HG03521 (cell line): ENCODE results near the gene DLG2.
"Not testable (repeated sequence)": the region's sequence is repeated elsewhere in the genome, so short reads cannot be mapped to it uniquely, and the experiment has no call there.

Experiments used
- ATAC-seq: cut with Tn5 transposase; IDR thresholded peaks from one replicate; pipeline ENCODE4 v1.9.1; 2021; ENCODE audit warnings: mild to moderate bottlenecking, moderate library complexity; ENCODE audit not compliant: unreplicated experiment

DLG2 gene

GRCh38 chr11:84865791-84866535 is 761.2 kb downstream of the DLG2 start:
- no peak for ATAC-seq

- no peak for ATAC-seq
Measured at GRCh38 chr11:84865257-84865656, 761.9 kb downstream of the DLG2 start.

- no peak for ATAC-seq
Measured at GRCh38 chr11:84857746-84858145, 769.4 kb downstream of the DLG2 start.

GRCh38 chr11:84855508-84856245 is 771.5 kb downstream of the DLG2 start:
- no peak for ATAC-seq

- ATAC-seq: no peak
Measured at GRCh38 chr11:84854498-84854880, 772.7 kb downstream of the DLG2 start.

- no peak for ATAC-seq
Measured at GRCh38 chr11:84853841-84854497, 773.2 kb downstream of the DLG2 start.

- ATAC-seq: no peak
Measured at GRCh38 chr11:84847842-84848241, 779.3 kb downstream of the DLG2 start.

- not testable (repeated sequence) for ATAC-seq
Measured at GRCh38 chr11:84840201-84840600, 786.9 kb downstream of the DLG2 start.

GRCh38 chr11:84837402-84838069 is 789.6 kb downstream of the DLG2 start:
- ATAC-seq: no peak

GRCh38 chr11:84836371-84836770 is 790.8 kb downstream of the DLG2 start:
- ATAC-seq: no peak

- ATAC-seq: no peak
Measured at GRCh38 chr11:84833488-84834088, 793.6 kb downstream of the DLG2 start.

GRCh38 chr11:84830372-84830771 is 796.8 kb downstream of the DLG2 start:
- ATAC-seq: no peak

GRCh38 chr11:84829162-84829561 is 798.0 kb downstream of the DLG2 start:
- ATAC-seq: no peak

GRCh38 chr11:84828616-84829015 is 798.5 kb downstream of the DLG2 start:
- ATAC-seq: no peak

- ATAC-seq: no peak
Measured at GRCh38 chr11:84825106-84825660, 802.0 kb downstream of the DLG2 start.

- no peak for ATAC-seq
Measured at GRCh38 chr11:84824624-84825023, 802.5 kb downstream of the DLG2 start.

- ATAC-seq: no peak
Measured at GRCh38 chr11:84819537-84819936, 807.6 kb downstream of the DLG2 start.

GRCh38 chr11:84819128-84819527 is 808.0 kb downstream of the DLG2 start:
- ATAC-seq: no peak

- ATAC-seq: no peak
Measured at GRCh38 chr11:84817998-84818397, 809.1 kb downstream of the DLG2 start.

- ATAC-seq: no peak
Measured at GRCh38 chr11:84812471-84812969, 814.6 kb downstream of the DLG2 start.
